ENCODE data around the gene FREM1.

DNA sequence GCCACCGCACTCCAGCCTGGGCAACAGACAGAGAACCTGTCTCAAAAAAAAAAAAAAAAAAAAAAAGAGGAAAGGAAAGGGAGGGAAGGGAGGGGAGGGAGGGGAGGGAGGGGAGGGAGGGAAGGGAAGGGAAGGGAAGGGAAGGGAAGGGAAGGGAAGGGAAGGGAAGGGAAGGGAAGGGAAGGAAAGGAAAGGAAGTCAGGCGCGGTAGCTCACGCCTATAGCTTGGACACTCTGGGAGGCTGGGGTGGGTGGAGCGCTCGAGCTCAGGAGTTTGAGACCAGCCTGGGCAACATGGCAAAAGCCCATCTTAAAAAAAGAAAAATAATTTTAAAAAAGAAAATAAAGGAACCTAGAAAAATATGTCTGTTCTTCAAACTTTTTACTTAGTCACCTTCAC lies 131.7 kb downstream of the FREM1 start:
- TF ChIP-seq, protein P1, sequence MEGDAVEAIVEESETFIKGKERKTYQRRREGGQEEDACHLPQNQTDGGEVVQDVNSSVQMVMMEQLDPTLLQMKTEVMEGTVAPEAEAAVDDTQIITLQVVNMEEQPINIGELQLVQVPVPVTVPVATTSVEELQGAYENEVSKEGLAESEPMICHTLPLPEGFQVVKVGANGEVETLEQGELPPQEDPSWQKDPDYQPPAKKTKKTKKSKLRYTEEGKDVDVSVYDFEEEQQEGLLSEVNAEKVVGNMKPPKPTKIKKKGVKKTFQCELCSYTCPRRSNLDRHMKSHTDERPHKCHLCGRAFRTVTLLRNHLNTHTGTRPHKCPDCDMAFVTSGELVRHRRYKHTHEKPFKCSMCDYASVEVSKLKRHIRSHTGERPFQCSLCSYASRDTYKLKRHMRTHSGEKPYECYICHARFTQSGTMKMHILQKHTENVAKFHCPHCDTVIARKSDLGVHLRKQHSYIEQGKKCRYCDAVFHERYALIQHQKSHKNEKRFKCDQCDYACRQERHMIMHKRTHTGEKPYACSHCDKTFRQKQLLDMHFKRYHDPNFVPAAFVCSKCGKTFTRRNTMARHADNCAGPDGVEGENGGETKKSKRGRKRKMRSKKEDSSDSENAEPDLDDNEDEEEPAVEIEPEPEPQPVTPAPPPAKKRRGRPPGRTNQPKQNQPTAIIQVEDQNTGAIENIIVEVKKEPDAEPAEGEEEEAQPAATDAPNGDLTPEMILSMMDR (IDR thresholded peaks at IDR 0.05 in 4 of 5, conservative IDR thresholded peaks at IDR 0.05 in 1 of 5): no peak
- no peak for TF ChIP-seq POLR2A (IDR thresholded peaks at IDR 0.05)
